ENCODE data around the gene PLP1.

DNA sequence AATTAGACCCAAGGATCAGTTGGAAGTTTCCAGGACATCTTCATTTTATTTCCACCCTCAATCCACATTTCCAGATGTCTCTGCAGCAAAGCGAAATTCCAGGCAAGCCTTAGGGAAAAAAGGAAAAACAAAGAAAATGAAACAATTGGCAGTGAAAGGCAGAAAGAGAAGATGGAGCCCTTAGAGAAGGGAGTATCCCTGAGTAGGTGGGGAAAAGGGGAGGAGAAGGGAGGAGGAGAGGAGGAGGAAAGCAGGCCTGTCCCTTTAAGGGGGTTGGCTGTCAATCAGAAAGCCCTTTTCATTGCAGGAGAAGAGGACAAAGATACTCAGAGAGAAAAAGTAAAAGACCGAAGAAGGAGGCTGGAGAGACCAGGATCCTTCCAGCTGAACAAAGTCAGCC is at the start of gene PLP1:
- no peak for TF ChIP-seq ZC3H10 (CRISPR knock-in tag; IDR thresholded peaks at IDR 0.05)
- TF ChIP-seq, protein P1, sequence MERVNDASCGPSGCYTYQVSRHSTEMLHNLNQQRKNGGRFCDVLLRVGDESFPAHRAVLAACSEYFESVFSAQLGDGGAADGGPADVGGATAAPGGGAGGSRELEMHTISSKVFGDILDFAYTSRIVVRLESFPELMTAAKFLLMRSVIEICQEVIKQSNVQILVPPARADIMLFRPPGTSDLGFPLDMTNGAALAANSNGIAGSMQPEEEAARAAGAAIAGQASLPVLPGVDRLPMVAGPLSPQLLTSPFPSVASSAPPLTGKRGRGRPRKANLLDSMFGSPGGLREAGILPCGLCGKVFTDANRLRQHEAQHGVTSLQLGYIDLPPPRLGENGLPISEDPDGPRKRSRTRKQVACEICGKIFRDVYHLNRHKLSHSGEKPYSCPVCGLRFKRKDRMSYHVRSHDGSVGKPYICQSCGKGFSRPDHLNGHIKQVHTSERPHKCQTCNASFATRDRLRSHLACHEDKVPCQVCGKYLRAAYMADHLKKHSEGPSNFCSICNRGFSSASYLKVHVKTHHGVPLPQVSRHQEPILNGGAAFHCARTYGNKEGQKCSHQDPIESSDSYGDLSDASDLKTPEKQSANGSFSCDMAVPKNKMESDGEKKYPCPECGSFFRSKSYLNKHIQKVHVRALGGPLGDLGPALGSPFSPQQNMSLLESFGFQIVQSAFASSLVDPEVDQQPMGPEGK (CRISPR knock-in tag; IDR thresholded peaks at IDR 0.05; ENCODE audit: borderline replicate concordance) = no peak
- TF ChIP-seq ARNTL (CRISPR knock-in tag; IDR thresholded peaks at IDR 0.05; ENCODE audit: borderline replicate concordance, low read depth) = no peak
- TF ChIP-seq, protein P2, sequence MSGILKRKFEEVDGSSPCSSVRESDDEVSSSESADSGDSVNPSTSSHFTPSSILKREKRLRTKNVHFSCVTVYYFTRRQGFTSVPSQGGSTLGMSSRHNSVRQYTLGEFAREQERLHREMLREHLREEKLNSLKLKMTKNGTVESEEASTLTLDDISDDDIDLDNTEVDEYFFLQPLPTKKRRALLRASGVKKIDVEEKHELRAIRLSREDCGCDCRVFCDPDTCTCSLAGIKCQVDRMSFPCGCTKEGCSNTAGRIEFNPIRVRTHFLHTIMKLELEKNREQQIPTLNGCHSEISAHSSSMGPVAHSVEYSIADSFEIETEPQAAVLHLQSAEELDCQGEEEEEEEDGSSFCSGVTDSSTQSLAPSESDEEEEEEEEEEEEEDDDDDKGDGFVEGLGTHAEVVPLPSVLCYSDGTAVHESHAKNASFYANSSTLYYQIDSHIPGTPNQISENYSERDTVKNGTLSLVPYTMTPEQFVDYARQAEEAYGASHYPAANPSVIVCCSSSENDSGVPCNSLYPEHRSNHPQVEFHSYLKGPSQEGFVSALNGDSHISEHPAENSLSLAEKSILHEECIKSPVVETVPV (CRISPR knock-in tag; IDR thresholded peaks at IDR 0.05) = no peak
- TF ChIP-seq ZFP3 (CRISPR knock-in tag; IDR thresholded peaks at IDR 0.05) = no peak

Measured in SK-N-SH treated with all-trans-retinoic acid at 6 μM for 48 hours (cell line).